T-cell (primary cell): ENCODE results near the gene MROH2B. TPM values are rescaled to one million over a fixed set of nuclear protein-coding genes. Genes with fewer than 3 reads are reported as not detected.

ENCODE experiments used
- ATAC-seq, 4 experiments: fragments of 200-7000 bp in 3 of 4; fragments of 150-1000 bp in 1 of 4; cut with Tn5 transposase; replicated peaks in 1 of 4; 1 replicate in 3 of 4; 2 replicates in 1 of 4; pipeline ENCODE4 v1.10.0; 2021; ENCODE audit warnings: moderate library complexity in 3 of 4, mild to moderate bottlenecking in 2 of 4, moderate number of reproducible peaks in 1 of 4
- CTCF ChIA-PET, 2 donors: fragments of 300-600 bp; sonication (Branson Sonifier 250); formaldehyde crosslinking; loops; one replicate each; lab custom pipeline; 2022; ENCODE audit warnings: antibody characterized with exemption in 2 of 2; lab: Charles Lee
- POLR2A ChIA-PET, 2 donors: fragments of 300-600 bp; sonication (Branson Sonifier 250); formaldehyde crosslinking; loops; one replicate each; lab custom pipeline; 2022; ENCODE audit warnings: antibody characterized with exemption in 2 of 2; lab: Charles Lee
- DNase-seq, 35 experiments: peaks; one replicate each; pipeline versions ENCODE4 v3.0.0 to v3.0.0-alpha.2; 2013 to 2023
- H3K27ac ChIP-seq: one replicate; pipeline ENCODE4 v1.5.1; 2013; ENCODE audit warnings: low read length
- H3K27me3 ChIP-seq, 2 experiments: replicated peaks in 1 of 2; 1 replicate in 1 of 2; 2 replicates in 1 of 2; pipeline versions ENCODE4 v1.6.1 to v1.7.0; 2013; ENCODE audit warnings: low read length in 1 of 2, mixed read lengths in 1 of 2; ENCODE audit not compliant: control insufficient read depth in 2 of 2, insufficient read depth in 2 of 2; ENCODE audit errors: extremely low read depth in 1 of 2
- H3K36me3 ChIP-seq, 2 donors: 1 replicate in 1 of 2; 2 replicates in 1 of 2; pipeline versions ENCODE4 v1.6.1 to v1.7.0; 2013; ENCODE audit warnings: low read length in 1 of 2; ENCODE audit not compliant: control insufficient read depth in 2 of 2, insufficient read depth in 1 of 2; ENCODE audit errors: extremely low read depth in 1 of 2
- H3K4me1 ChIP-seq, 2 experiments: 1 replicate in 1 of 2; 2 replicates in 1 of 2; pipeline versions ENCODE4 v1.6.1 to v1.7.0; 2013; ENCODE audit warnings: low read length in 2 of 2, mixed read lengths in 1 of 2; ENCODE audit not compliant: insufficient read depth in 2 of 2, control insufficient read depth in 1 of 2; ENCODE audit errors: extremely low read depth in 1 of 2
- H3K4me3 ChIP-seq, 2 donors: 1 replicate in 1 of 2; 2 replicates in 1 of 2; pipeline versions ENCODE4 v1.5.1 to v1.7.0; 2013; ENCODE audit warnings: mild to moderate bottlenecking in 2 of 2, low read length in 1 of 2, moderate library complexity in 1 of 2; ENCODE audit not compliant: control insufficient read depth in 1 of 2; ENCODE audit errors: extremely low read depth in 1 of 2
- H3K9me3 ChIP-seq: 2 replicates; pipeline ENCODE4 v1.7.0; 2013
- H3K27ac Mint-ChIP-seq, 2 donors: one replicate each; pipeline ENCODE4 v1.8.0; 2020 to 2021; ENCODE audit warnings: mild to moderate bottlenecking in 2 of 2, mixed read lengths in 2 of 2
- H3K27me3 Mint-ChIP-seq, 2 donors: one replicate each; pipeline ENCODE4 v1.8.0; 2021 to 2022; ENCODE audit warnings: mixed read lengths in 2 of 2
- H3K36me3 Mint-ChIP-seq: one replicate; pipeline ENCODE4 v1.8.0; 2021; ENCODE audit warnings: mixed read lengths
- H3K4me1 Mint-ChIP-seq, 3 donors: one replicate each; pipeline ENCODE4 v1.8.0; 2020 to 2022; ENCODE audit warnings: mixed read lengths in 3 of 3, mild to moderate bottlenecking in 1 of 3
- H3K4me3 Mint-ChIP-seq, 3 donors: one replicate each; pipeline ENCODE4 v1.8.0; 2020 to 2022; ENCODE audit warnings: mild to moderate bottlenecking in 3 of 3, mixed read lengths in 3 of 3, moderate library complexity in 3 of 3
- H3K9me3 Mint-ChIP-seq, 3 donors: one replicate each; pipeline ENCODE4 v1.8.0; 2020 to 2022; ENCODE audit warnings: mixed read lengths in 3 of 3
- WGBS: methylation state at CpG from one replicate; pipeline ENCODE4 v1.1.5; 2013; ENCODE audit warnings: missing lambda C conversion rate; ENCODE audit not compliant: insufficient coverage; 5-methylcytosine and 5-hydroxymethylcytosine counted together
- total RNA-seq, 35 experiments: library from RNA in 6 of 35; stranded (reverse) in 6 of 35; fragments of 120-200 nt in 1 of 35; gene quantifications; one replicate each; pipeline versions ENCODE4 v1.2.1 to v1.2.4 and lab custom pipeline; 2013 to 2026

MROH2B gene
- total RNA-seq, 5 donors from 2014 or later (not counting 1 experiment from before 2014, with no cell fraction given) = not detected

GRCh38 chr5:40983781-40984180 lies 87.4 kb downstream of the MROH2B start:
- H3K36me3 ChIP-seq = no peaks in the 10 kb centered on the region
- ChIA-PET CTCF (no interaction called here), POLR2A (no interaction called here)
- no peak overlapping the region for H3K4me3 Mint-ChIP-seq
- no peak overlapping the region for H3K27ac Mint-ChIP-seq
- H3K4me1 ChIP-seq = no peaks in the 10 kb centered on the region
- H3K27ac ChIP-seq = no peak overlapping the region
- H3K27me3 Mint-ChIP-seq = peaks cover 17 to 28% of the 10 kb centered on the region in 2 donors
- H3K27me3 ChIP-seq = peaks cover 0 to 4% of the 10 kb centered on the region in 2 experiments
- no peaks in the 10 kb centered on the region for H3K4me1 Mint-ChIP-seq
- no peaks in the 10 kb centered on the region for H3K36me3 Mint-ChIP-seq
- ATAC-seq (no peak), DNase-seq (no peak)
- peaks cover 5 to 13% (median 9%) of the 10 kb centered on the region in 3 donors for H3K9me3 Mint-ChIP-seq
- no peaks in the 10 kb centered on the region for H3K9me3 ChIP-seq
- H3K4me3 ChIP-seq = no peak overlapping the region
- 100% methylated on average over 2 of the region's 3 CpGs for WGBS

GRCh38 chr5:40981420-40981819 lies 89.7 kb downstream of the MROH2B start:
- Histone ChIP-seq H3K27me3 (peaks cover 0 to 10% of the 10 kb centered on the region in 2 experiments), H3K9me3 (no peaks in the 10 kb centered on the region), H3K36me3 (no peaks in the 10 kb centered on the region), H3K27ac (no peak overlapping the region), H3K4me3 (no peak overlapping the region), H3K4me1 (no peaks in the 10 kb centered on the region)
- 89% methylated on average over 4 of the region's 9 CpGs for WGBS
- H3K4me3 Mint-ChIP-seq = no peak overlapping the region
- ChIA-PET POLR2A (no interaction called here), CTCF (no interaction called here)
- H3K36me3 Mint-ChIP-seq = no peaks in the 10 kb centered on the region
- peaks cover 15 to 27% of the 10 kb centered on the region in 2 donors for H3K27me3 Mint-ChIP-seq
- no peak overlapping the region for H3K27ac Mint-ChIP-seq
- H3K4me1 Mint-ChIP-seq = no peaks in the 10 kb centered on the region
- peaks cover 0 to 4% (median under 1%) of the 10 kb centered on the region in 3 donors for H3K9me3 Mint-ChIP-seq
- ATAC-seq (no peak), DNase-seq (no peak)

- H3K9me3 Mint-ChIP-seq = no peaks in the 10 kb centered on the region
- no peak for ATAC-seq
- no peaks in the 10 kb centered on the region for H3K4me1 Mint-ChIP-seq
- Histone ChIP-seq H3K4me3 (no peak overlapping the region), H3K4me1 (no peaks in the 10 kb centered on the region), H3K9me3 (no peaks in the 10 kb centered on the region), H3K27me3 (peaks cover 0 to 10% of the 10 kb centered on the region in 2 experiments), H3K27ac (no peak overlapping the region), H3K36me3 (no peaks in the 10 kb centered on the region)
- POLR2A ChIA-PET = no interaction called here
- CTCF ChIA-PET = no interaction called here
- H3K27ac Mint-ChIP-seq = no peak overlapping the region
- DNase-seq = no peak
- WGBS = 82% methylated on average over 3 of the region's 3 CpGs
- peaks cover 14 to 17% of the 10 kb centered on the region in 2 donors for H3K27me3 Mint-ChIP-seq
- no peak overlapping the region for H3K4me3 Mint-ChIP-seq
- no peaks in the 10 kb centered on the region for H3K36me3 Mint-ChIP-seq
Measured at GRCh38 chr5:40976836-40977235, 94.3 kb downstream of the MROH2B start.

GRCh38 chr5:40976041-40976440 lies 95.1 kb downstream of the MROH2B start:
- Histone ChIP-seq H3K27ac (no peak overlapping the region), H3K4me1 (no peaks in the 10 kb centered on the region), H3K36me3 (no peaks in the 10 kb centered on the region), H3K4me3 (no peak overlapping the region), H3K9me3 (no peaks in the 10 kb centered on the region), H3K27me3 (peaks cover 0 to 5% of the 10 kb centered on the region in 2 experiments)
- POLR2A ChIA-PET = no interaction called here
- H3K4me1 Mint-ChIP-seq = no peaks in the 10 kb centered on the region
- DNase-seq = no peak
- H3K36me3 Mint-ChIP-seq = no peaks in the 10 kb centered on the region
- WGBS = no CpG with 5 or more reads among the region's 3 CpGs
- no peaks in the 10 kb centered on the region for H3K9me3 Mint-ChIP-seq
- no peak overlapping the region for H3K27ac Mint-ChIP-seq
- CTCF ChIA-PET = no interaction called here
- peaks cover 8 to 17% of the 10 kb centered on the region in 2 donors for H3K27me3 Mint-ChIP-seq
- no peak for ATAC-seq
- no peak overlapping the region for H3K4me3 Mint-ChIP-seq

GRCh38 chr5:40973364-40974004 lies 97.7 kb downstream of the MROH2B start:
- DNase-seq = no peak
- no peaks in the 10 kb centered on the region for H3K4me1 Mint-ChIP-seq
- no peaks in the 10 kb centered on the region for H3K9me3 ChIP-seq
- H3K36me3 ChIP-seq = no peaks in the 10 kb centered on the region
- no peak overlapping the region for H3K27ac ChIP-seq
- no peak for ATAC-seq
- no peak overlapping the region for H3K27ac Mint-ChIP-seq
- H3K9me3 Mint-ChIP-seq = no peaks in the 10 kb centered on the region
- WGBS = 56% methylated on average over 2 of the region's 3 CpGs
- no peak overlapping the region for H3K4me3 Mint-ChIP-seq
- peaks cover 1 to 9% of the 10 kb centered on the region in 2 donors for H3K27me3 Mint-ChIP-seq
- ChIA-PET POLR2A (no interaction called here), CTCF (no interaction called here)
- H3K27me3 ChIP-seq = peaks cover 0 to 5% of the 10 kb centered on the region in 2 experiments
- no peak overlapping the region for H3K4me3 ChIP-seq
- H3K36me3 Mint-ChIP-seq = no peaks in the 10 kb centered on the region
- no peaks in the 10 kb centered on the region for H3K4me1 ChIP-seq

GRCh38 chr5:40972434-40972833 lies 98.7 kb downstream of the MROH2B start:
- Mint-ChIP-seq H3K36me3 (no peaks in the 10 kb centered on the region), H3K27ac (no peak overlapping the region), H3K9me3 (peaks cover 0 to under 1% (median 0%) of the 10 kb centered on the region in 3 donors), H3K4me3 (no peak overlapping the region), H3K27me3 (peaks cover 1 to 9% of the 10 kb centered on the region in 2 donors), H3K4me1 (no peaks in the 10 kb centered on the region)
- CTCF ChIA-PET = no interaction called here
- Histone ChIP-seq H3K27ac (no peak overlapping the region), H3K27me3 (peaks cover 0 to 2% of the 10 kb centered on the region in 2 experiments), H3K4me1 (no peaks in the 10 kb centered on the region), H3K36me3 (no peaks in the 10 kb centered on the region), H3K4me3 (no peak overlapping the region), H3K9me3 (no peaks in the 10 kb centered on the region)
- no peak for ATAC-seq
- DNase-seq = no peak
- POLR2A ChIA-PET = no interaction called here
- no CpG with 5 or more reads among the region's 2 CpGs for WGBS
